WI38 (cell line): Measurements from ENCODE around the gene ACAD10.

Experiments used
- H3K4me3 ChIP-seq: 2 replicates; pipeline ENCODE4 v1.5.1; 2011; ENCODE audit warnings: low read depth, mild to moderate bottlenecking, control low read depth, low read length
- CTCF ChIP-seq: IDR thresholded peaks from 2 replicates; pipeline ENCODE4 v1.5.1; 2012; ENCODE audit warnings: low read depth, mild to moderate bottlenecking, control low read depth, low read length

The ACAD10 gene

GRCh38 chr12:111767362-111768158, 81.7 kb downstream of the ACAD10 start:
- peak overlapping the region; percentile 76 for H3K4me3 ChIP-seq
- TF ChIP-seq CTCF = no peak

- TF ChIP-seq CTCF = no peak
- peak overlapping the region; percentile 76 for H3K4me3 ChIP-seq
Observed at GRCh38 chr12:111768159-111768895, 82.5 kb downstream of the ACAD10 start.

DNA sequence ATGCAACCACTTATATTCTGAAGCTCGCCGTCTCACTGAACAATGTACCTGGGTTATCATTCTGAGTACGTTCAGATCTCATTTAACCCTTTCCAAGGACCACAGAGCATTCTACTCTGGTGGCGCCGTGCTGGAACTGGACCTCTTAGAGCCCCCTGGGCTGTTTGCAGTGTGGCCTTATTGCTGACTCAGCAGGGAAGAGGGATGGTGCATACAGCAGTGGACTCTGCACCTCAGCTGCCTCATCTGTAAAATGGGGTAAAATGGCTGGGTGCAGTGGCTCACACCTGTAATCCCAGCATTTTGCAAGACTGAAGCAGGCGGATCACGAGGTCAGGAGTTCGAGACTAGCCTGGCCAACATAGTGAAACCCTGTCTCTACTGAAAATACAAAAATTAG, 83.7 kb downstream of the ACAD10 start:
- no peak overlapping the region for H3K4me3 ChIP-seq
- no peak for TF ChIP-seq CTCF

DNA sequence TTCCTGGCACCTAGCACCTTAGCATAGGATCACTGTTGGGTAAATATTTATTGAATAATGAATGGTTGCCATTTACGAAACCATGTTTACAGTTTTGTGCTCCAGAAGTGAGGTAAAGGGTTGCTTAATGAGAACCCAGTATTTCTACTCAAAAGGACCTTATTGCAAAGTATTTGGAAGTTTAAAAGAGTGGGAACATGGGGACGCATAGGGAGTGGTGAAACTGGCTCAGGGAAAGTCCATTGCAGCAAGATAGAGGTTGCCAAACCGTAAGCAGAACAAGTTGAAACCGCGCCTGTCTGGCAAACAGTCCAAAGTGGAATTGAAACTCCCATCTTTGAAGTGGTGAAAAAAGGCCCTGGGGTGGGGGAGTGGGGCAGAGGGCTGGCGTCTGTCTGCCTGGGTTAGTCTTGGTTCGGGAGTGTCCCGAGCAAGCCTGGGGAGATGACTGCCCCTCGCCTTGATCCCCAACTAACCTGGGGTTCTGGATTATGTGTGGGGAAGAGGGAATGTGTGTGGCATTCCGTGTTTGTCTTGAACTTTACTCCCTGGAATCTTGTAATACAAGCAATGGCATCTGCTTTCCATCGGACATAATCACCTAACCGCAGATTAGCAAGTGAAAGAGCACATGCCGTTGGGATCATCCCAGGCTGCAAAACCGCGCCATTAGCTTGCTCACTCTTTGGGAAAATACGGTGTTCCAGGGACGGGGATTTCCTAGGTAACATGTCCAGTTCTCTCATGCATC, 88.1 kb downstream of the ACAD10 start:
- H3K4me3 ChIP-seq = peak overlapping the region; percentile 49
- no peak for TF ChIP-seq CTCF

- no peak for TF ChIP-seq CTCF
- H3K4me3 ChIP-seq = peak overlapping the region; percentile 33; the same call in 1 of the 2 replicates
Observed at GRCh38 chr12:111775205-111776193, 89.6 kb downstream of the ACAD10 start.

- no peak for TF ChIP-seq CTCF
- H3K4me3 ChIP-seq = no peak overlapping the region
Observed at GRCh38 chr12:111776836-111777344, 91.0 kb downstream of the ACAD10 start.
